SU-DHL-6 (cell line): ENCODE data around the gene EFCAB13.

Source experiments
- H2AFZ ChIP-seq: fragments of 200-600 bp; sonication (generic); 2 replicates; pipeline ENCODE4 v1.6.1; 2014; ENCODE audit warnings: low read depth, mild to moderate bottlenecking, moderate library complexity, mixed read lengths, antibody characterized with exemption, low read length; ENCODE audit not compliant: severe bottlenecking
- H3F3A ChIP-seq: fragments of 200-600 bp; shearing (Covaris generic); 2 replicates; pipeline ENCODE4 v1.6.0; 2016; ENCODE audit warnings: antibody characterized with exemption, mild to moderate bottlenecking; ENCODE audit not compliant: insufficient read depth
- H3K27ac ChIP-seq: fragments of 200-600 bp; sonication (generic); 2 replicates; pipeline ENCODE4 v1.5.1; 2016; ENCODE audit warnings: low read depth, mild to moderate bottlenecking, low read length, moderate library complexity, mixed read lengths
- H3K27me3 ChIP-seq: fragments of 200-600 bp; sonication (generic), shearing (Covaris generic); 2 replicates; pipeline ENCODE4 v1.6.0; 2014; ENCODE audit warnings: mild to moderate bottlenecking, low read length
- H3K36me3 ChIP-seq: fragments of 200-600 bp; sonication (generic); 2 replicates; pipeline ENCODE4 v1.6.1; 2014; ENCODE audit warnings: mild to moderate bottlenecking, low read length, mixed read lengths
- H3K4me2 ChIP-seq: fragments of 300-600, 200-600 bp; shearing (Covaris generic), sonication (generic); 2 replicates; pipeline ENCODE4 v1.6.0; 2014; ENCODE audit warnings: low read length, low read depth, mild to moderate bottlenecking; ENCODE audit not compliant: poor library complexity, severe bottlenecking
- H3K4me3 ChIP-seq: fragments of 200-600 bp; sonication (generic); 2 replicates; pipeline ENCODE4 v1.5.1; 2014; ENCODE audit warnings: antibody characterized with exemption, low read length, mild to moderate bottlenecking, mixed read lengths; ENCODE audit not compliant: insufficient read depth, poor library complexity, severe bottlenecking
- H3K79me2 ChIP-seq: fragments of 200-600 bp; sonication (generic); 2 replicates; pipeline ENCODE4 v1.6.1; 2014; ENCODE audit warnings: mild to moderate bottlenecking, low read length, moderate library complexity; ENCODE audit not compliant: insufficient read depth
- H3K9ac ChIP-seq: fragments of 200-600 bp; sonication (generic); 2 replicates; pipeline ENCODE4 v1.7.0; 2014; ENCODE audit warnings: mild to moderate bottlenecking, low read length
- H3K9me2 ChIP-seq: fragments of 200-600 bp; sonication (generic); replicated peaks from 2 replicates; pipeline ENCODE4 v1.6.1; 2014; ENCODE audit warnings: low read length; ENCODE audit not compliant: insufficient read depth
- H3K9me3 ChIP-seq: fragments of 200-600 bp; sonication (generic); 2 replicates; pipeline ENCODE4 v1.6.1; 2014; ENCODE audit warnings: low read length, mixed read lengths; ENCODE audit not compliant: insufficient read depth
- H4K20me1 ChIP-seq: fragments of 200-600 bp; sonication (generic); 2 replicates; pipeline ENCODE4 v1.6.1; 2014; ENCODE audit warnings: low read depth, mild to moderate bottlenecking, antibody characterized with exemption, low read length, moderate library complexity, mixed read lengths
- CTCF ChIP-seq: fragments of 200-600 bp; sonication (generic); IDR thresholded peaks from one replicate; pipeline ENCODE4 v1.5.1; 2017; ENCODE audit warnings: antibody characterized with exemption, mild to moderate bottlenecking, low read length, moderate library complexity; ENCODE audit not compliant: insufficient read depth, poor library complexity, severe bottlenecking
- EZH2phosphoT487 ChIP-seq: fragments of 200-600 bp; sonication (generic), shearing (Covaris generic); conservative IDR thresholded peaks from 2 replicates; pipeline ENCODE4 v1.6.1; 2018; ENCODE audit warnings: mild to moderate bottlenecking, antibody characterized with exemption, low read length, moderate library complexity, mixed read lengths

Gene EFCAB13

GRCh38 chr17:47278561-47278960, 45.2 kb upstream of the EFCAB13 start:
- no peaks in the 10 kb centered on the region for H3K27me3 ChIP-seq
- no peak overlapping the region for H2AFZ ChIP-seq
- H3K36me3 ChIP-seq: no peaks in the 10 kb centered on the region
- H3K4me3 ChIP-seq: no peak overlapping the region
- no peaks in the 10 kb centered on the region for H3F3A ChIP-seq
- H4K20me1 ChIP-seq: no peaks in the 10 kb centered on the region
- TF ChIP-seq EZH2phosphoT487 (no peak), CTCF (no peak)
- H3K9me2 ChIP-seq: no peaks in the 10 kb centered on the region
- no peak overlapping the region for H3K4me2 ChIP-seq
- no peaks in the 10 kb centered on the region for H3K79me2 ChIP-seq
- H3K27ac ChIP-seq: no peak overlapping the region
- H3K9ac ChIP-seq: no peak overlapping the region
- H3K9me3 ChIP-seq: no peaks in the 10 kb centered on the region

DNA sequence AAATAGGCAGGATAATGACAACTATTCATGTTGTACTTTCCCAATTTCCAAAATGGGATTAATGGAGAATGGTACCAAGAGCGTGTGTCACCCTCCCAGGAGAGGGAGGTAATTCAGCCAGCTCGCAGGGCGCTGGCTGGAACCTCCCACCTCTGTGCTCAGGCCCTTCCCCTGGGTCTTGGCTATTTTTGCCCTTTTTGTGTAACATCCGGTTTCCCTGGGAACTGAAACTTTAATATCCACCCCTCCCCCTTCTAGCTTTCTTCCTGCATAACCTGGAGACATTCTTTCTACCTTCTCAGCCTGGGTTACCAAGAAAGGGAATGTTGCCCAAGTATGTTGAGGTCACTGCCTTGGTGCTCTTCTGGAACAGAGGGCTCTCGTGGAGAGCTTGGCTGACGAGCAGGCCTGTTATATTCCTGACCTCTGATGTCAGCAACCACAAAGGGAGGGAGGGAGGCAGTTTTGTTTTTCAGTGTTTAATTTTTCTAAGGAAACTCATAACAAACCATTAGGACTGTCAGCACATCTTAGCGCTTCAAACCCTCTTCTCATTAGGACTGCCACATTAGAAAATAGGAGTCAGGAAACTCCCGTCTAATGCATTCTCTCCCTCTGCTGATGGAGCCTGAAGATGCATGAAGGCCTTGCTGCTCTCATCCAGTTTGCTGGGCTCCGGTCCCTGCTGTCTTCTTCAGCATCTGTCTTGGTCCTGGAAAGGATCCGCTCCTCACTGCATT, 44.5 kb upstream of the EFCAB13 start:
- Histone ChIP-seq H3K9me2 (no peaks in the 10 kb centered on the region), H2AFZ (no peak overlapping the region), H3K79me2 (no peaks in the 10 kb centered on the region), H4K20me1 (no peaks in the 10 kb centered on the region), H3K4me3 (no peak overlapping the region), H3K9ac (no peak overlapping the region), H3F3A (no peaks in the 10 kb centered on the region), H3K27me3 (no peaks in the 10 kb centered on the region), H3K9me3 (no peaks in the 10 kb centered on the region), H3K4me2 (no peak overlapping the region), H3K36me3 (no peaks in the 10 kb centered on the region), H3K27ac (no peak overlapping the region)
- no peak for TF ChIP-seq EZH2phosphoT487
- TF ChIP-seq CTCF: no peak

- Histone ChIP-seq H3K4me3 (no peak overlapping the region), H2AFZ (no peak overlapping the region), H3K9me3 (no peaks in the 10 kb centered on the region), H3K27ac (no peak overlapping the region), H3K4me2 (no peak overlapping the region), H3F3A (no peaks in the 10 kb centered on the region), H3K36me3 (no peaks in the 10 kb centered on the region), H3K27me3 (no peaks in the 10 kb centered on the region), H3K9ac (no peak overlapping the region), H3K9me2 (no peaks in the 10 kb centered on the region), H4K20me1 (no peaks in the 10 kb centered on the region), H3K79me2 (no peaks in the 10 kb centered on the region)
- TF ChIP-seq CTCF (no peak), EZH2phosphoT487 (no peak)
Measured at GRCh38 chr17:47280072-47280811, 43.5 kb upstream of the EFCAB13 start.
